Stomach (tissue), 9 donors: Measurements from ENCODE around the gene GNPTAB. TPM values are rescaled to one million over a fixed set of nuclear protein-coding genes. Genes with fewer than 3 reads are reported as not detected.

Source experiments
- DNase-seq, 2 donors: peaks; one replicate each; pipeline versions ENCODE4 v3.0.0 to v3.0.0-alpha.2; 2013 to 2019
- H3K27ac ChIP-seq, 5 donors: fragments of 200-600 bp in 4 of 5; sonication (generic) in 4 of 5; one replicate each; pipeline ENCODE4 v1.5.1; 2013 to 2019; ENCODE audit warnings: mild to moderate bottlenecking in 1 of 5, moderate library complexity in 1 of 5
- H3K27me3 ChIP-seq, 3 donors: fragments of 200-600 bp; sonication (generic); one replicate each; pipeline ENCODE4 v1.5.1; 2017 to 2019; ENCODE audit warnings: mixed run types in 1 of 3
- H3K36me3 ChIP-seq, 4 donors: fragments of 200-600 bp; sonication (generic); 1 replicate in 3 of 4; 2 replicates in 1 of 4; pipeline ENCODE4 v1.5.1; 2016 to 2019
- H3K4me1 ChIP-seq, 4 donors: fragments of 200-600 bp; sonication (generic); one replicate each; pipeline ENCODE4 v1.5.1; 2016 to 2019
- H3K4me3 ChIP-seq, 4 donors: fragments of 200-600 bp; sonication (generic) in 3 of 4; one replicate each; pipeline ENCODE4 v1.5.1; 2016 to 2019; ENCODE audit warnings: mild to moderate bottlenecking in 1 of 4
- H3K9me3 ChIP-seq, 4 donors: fragments of 200-600 bp; sonication (generic); one replicate each; pipeline ENCODE4 v1.5.1; 2016 to 2019
- CTCF ChIP-seq, 7 experiments: fragments of 450-650 bp in 4 of 7; fragments of 200-600 bp in 3 of 7; sonication (generic) in 3 of 7; IDR thresholded peaks; one replicate each; pipeline ENCODE4 v1.5.1; 2016 to 2019; ENCODE audit warnings: antibody characterized with exemption in 7 of 7, control low read depth in 2 of 7, mild to moderate bottlenecking in 1 of 7
- EP300 ChIP-seq: sonication (generic); formaldehyde crosslinking; IDR thresholded peaks from one replicate; pipeline ENCODE4 v1.6.1; 2017; ENCODE audit warnings: antibody characterized with exemption
- POLR2A ChIP-seq, 4 donors: fragments of 450-650 bp; IDR thresholded peaks; one replicate each; pipeline ENCODE4 v1.6.1; 2016; ENCODE audit warnings: antibody characterized with exemption in 4 of 4, control low read depth in 2 of 4, mild to moderate bottlenecking in 1 of 4, moderate library complexity in 1 of 4
- POLR2AphosphoS5 ChIP-seq, 3 donors: sonication (generic); formaldehyde crosslinking; IDR thresholded peaks; one replicate each; pipeline ENCODE4 v1.6.1; 2016; ENCODE audit warnings: antibody characterized with exemption in 3 of 3
- WGBS, 5 donors: extraction: QIAGEN DNeasy Blood & Tissue Kit in 3 of 5; methylation state at CpG; one replicate each; pipeline versions ENCODE4 v1.1.5 to v1.1.7; 2013 to 2018; 5-methylcytosine and 5-hydroxymethylcytosine counted together
- intact Hi-C: fragments of 100-400 bp; cut with DNase I; formaldehyde crosslinking; loops from one replicate; pipeline ENCODE4 v1.15.1; 2023; ENCODE audit warnings: low total_unique reads
- polyA plus RNA-seq, 3 donors: library from polyadenylated mRNA; stranded (reverse); fragments of 200-250 nt; gene quantifications; one replicate each; pipeline ENCODE4 v1.2.3, GENCODE V29; 2013
- total RNA-seq, 5 donors: library from RNA; depleted of rRNA; stranded (reverse); fragments of >200 nt; gene quantifications; one replicate each; pipeline versions ENCODE4 v1.1.0 to v1.2.3, GENCODE V29; 2014 to 2016
- donor health status: healthy with polysubstance abuse.
- donor health status: Bipolar disorder and iron deficiency.
- donor health status: healthy.

The GNPTAB gene
- total and polyA plus RNA-seq, 8 donors = 8.9 to 63.2 (median 16.9) TPM

GRCh38 chr12:101793401-101793800 lies 37.4 kb downstream of the GNPTAB start:
- Histone ChIP-seq H3K9me3 (no peaks in the 10 kb centered on the region), H3K27ac (no peak overlapping the region), H3K4me3 (no peak overlapping the region), H3K27me3 (no peaks in the 10 kb centered on the region), H3K36me3 (peaks cover 6 to 31% (median 26%) of the 10 kb centered on the region in 4 donors), H3K4me1 (peaks cover 0 to 11% (median 0%) of the 10 kb centered on the region in 4 donors)
- WGBS, 5 donors = 49 to 61% (median 58%) methylated on average over 1 of the region's 1 CpG
- no peak for TF ChIP-seq POLR2AphosphoS5 (IDR thresholded peaks at IDR 0.05)
- no peak for TF ChIP-seq EP300
- TF ChIP-seq CTCF (IDR thresholded peaks at IDR 0.05) = no peak
- TF ChIP-seq POLR2A (IDR thresholded peaks at IDR 0.05) = no peak
- DNase-seq = no peak
- intact Hi-C loops = no loop called here

- H3K27ac ChIP-seq = no peak overlapping the region
- TF ChIP-seq CTCF (IDR thresholded peaks at IDR 0.05) = peak in 1 of 7 experiments; percentile 37
- TF ChIP-seq POLR2A (IDR thresholded peaks at IDR 0.05) = no peak
- no peak overlapping the region for H3K4me3 ChIP-seq
- intact Hi-C loops = no loop called here
- no peak for DNase-seq
- H3K9me3 ChIP-seq = no peaks in the 10 kb centered on the region
- H3K4me1 ChIP-seq = peaks cover 0 to 11% (median 0%) of the 10 kb centered on the region in 4 donors
- WGBS, 5 donors = 67 to 77% (median 71%) methylated on average over 6 of the region's 6 CpGs
- H3K36me3 ChIP-seq = peaks cover 6 to 41% (median 35%) of the 10 kb centered on the region in 4 donors
- H3K27me3 ChIP-seq = no peaks in the 10 kb centered on the region
These were observed 38.5 kb downstream of the GNPTAB start for GRCh38 chr12:101792046-101792931.

DNA sequence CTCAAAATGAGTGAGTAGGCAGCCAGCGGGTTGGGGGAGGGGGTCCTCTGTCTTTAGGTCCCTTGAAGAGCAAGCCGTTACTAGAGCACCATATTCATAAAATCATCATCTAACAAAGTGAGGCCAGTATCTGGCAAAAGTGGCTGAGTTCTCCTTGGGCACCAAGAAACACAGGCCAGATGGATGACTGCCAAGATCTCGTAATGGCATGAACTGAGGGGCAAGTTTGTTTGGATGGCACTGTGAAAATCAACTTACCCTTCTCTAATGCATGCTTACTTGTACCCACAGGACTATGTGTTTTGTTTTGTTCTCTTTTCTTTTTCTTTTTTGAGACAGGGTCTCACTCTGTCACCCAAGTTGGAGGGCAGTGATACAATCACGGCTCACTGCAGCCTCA lies 41.6 kb downstream of the GNPTAB start:
- no peak overlapping the region for H3K27ac ChIP-seq
- intact Hi-C loops = no loop called here
- no peaks in the 10 kb centered on the region for H3K27me3 ChIP-seq
- 66 to 92% (median 86%) methylated on average over 4 of the region's 4 CpGs for WGBS, 5 donors
- no peak for TF ChIP-seq EP300
- no peak for TF ChIP-seq POLR2AphosphoS5 (IDR thresholded peaks at IDR 0.05)
- no peak for TF ChIP-seq POLR2A (IDR thresholded peaks at IDR 0.05)
- no peak for DNase-seq
- H3K36me3 ChIP-seq = peaks cover 6 to 55% (median 47%) of the 10 kb centered on the region in 4 donors
- H3K9me3 ChIP-seq = no peaks in the 10 kb centered on the region
- no peak overlapping the region for H3K4me3 ChIP-seq
- peaks cover 0 to 11% (median 0%) of the 10 kb centered on the region in 4 donors for H3K4me1 ChIP-seq

- no peak for TF ChIP-seq POLR2AphosphoS5 (IDR thresholded peaks at IDR 0.05)
- no peak for TF ChIP-seq EP300
- no peak for TF ChIP-seq CTCF (IDR thresholded peaks at IDR 0.05)
- TF ChIP-seq POLR2A (IDR thresholded peaks at IDR 0.05) = no peak
- Histone ChIP-seq H3K27me3 (no peaks in the 10 kb centered on the region), H3K27ac (no peak overlapping the region), H3K36me3 (peaks cover 6 to 65% (median 54%) of the 10 kb centered on the region in 4 donors), H3K9me3 (no peaks in the 10 kb centered on the region), H3K4me3 (no peak overlapping the region), H3K4me1 (peaks cover 0 to 11% (median 0%) of the 10 kb centered on the region in 4 donors)
- intact Hi-C loops = no loop called here
- DNase-seq = no peak
- 90 to 100% (median 97%) methylated on average over 1 of the region's 1 CpG for WGBS, 5 donors
These were observed 45.1 kb downstream of the GNPTAB start for GRCh38 chr12:101785671-101786070.

GRCh38 chr12:101784376-101784775 lies 46.4 kb downstream of the GNPTAB start:
- H3K4me1 ChIP-seq = peaks cover 0 to 17% (median 0%) of the 10 kb centered on the region in 4 donors
- 93 to 100% (median 96%) methylated on average over 1 of the region's 1 CpG for WGBS, 5 donors
- intact Hi-C loops = no loop called here
- DNase-seq = no peak
- H3K27ac ChIP-seq = no peak overlapping the region
- no peaks in the 10 kb centered on the region for H3K9me3 ChIP-seq
- H3K4me3 ChIP-seq = no peak overlapping the region
- TF ChIP-seq EP300 = no peak
- TF ChIP-seq POLR2AphosphoS5 (IDR thresholded peaks at IDR 0.05) = no peak
- no peak for TF ChIP-seq CTCF (IDR thresholded peaks at IDR 0.05)
- TF ChIP-seq POLR2A (IDR thresholded peaks at IDR 0.05) = no peak
- peaks cover 2 to 54% (median 53%) of the 10 kb centered on the region in 4 donors for H3K36me3 ChIP-seq
- no peaks in the 10 kb centered on the region for H3K27me3 ChIP-seq
